ENCODE data around the gene GK2. TPM values are rescaled to one million over a fixed set of nuclear protein-coding genes. Genes with fewer than 3 reads are reported as not detected.

Gene GK2
- total RNA-seq, 1 experiment from 2014 or later, result not detected

DNA sequence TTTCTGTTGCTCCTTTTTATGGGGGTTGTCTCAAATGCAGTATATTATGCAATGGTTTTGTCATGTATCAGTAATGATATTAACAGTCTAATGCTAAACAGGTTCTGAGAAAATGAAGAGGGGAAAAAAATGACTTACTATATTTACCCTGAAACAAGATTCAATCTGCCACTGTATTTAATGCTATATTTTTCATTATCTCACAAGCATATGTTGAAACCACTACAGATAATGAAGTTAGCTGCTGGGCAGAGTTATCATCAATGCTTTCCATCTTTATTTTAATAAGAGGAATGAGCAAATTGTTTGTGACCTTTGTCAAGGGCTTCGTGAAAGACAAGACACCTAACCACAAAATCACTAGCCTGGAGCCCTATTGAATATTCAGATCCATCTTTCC is 49.6 kb downstream of the GK2 start:
- H3K9me2 ChIP-seq (ENCODE audit: insufficient read depth), result no peaks in the 10 kb centered on the region
- no peak overlapping the region for H2AFZ ChIP-seq
- CTCF ChIA-PET, result no interaction called here
- no TSS peak for BruUV-seq (replicated peaks)
- no peaks in the 10 kb centered on the region for H3K79me2 ChIP-seq (ENCODE audit: low read depth)
- POLR2A ChIA-PET (ENCODE audit: unreplicated experiment), result no interaction called here
- H3K27ac ChIP-seq, result no peak overlapping the region
- H3K4me2 ChIP-seq, result no peak overlapping the region
- H3K9me3 ChIP-seq (ENCODE audit: insufficient read depth, low read depth), result no peaks in the 10 kb centered on the region
- no peaks in the 10 kb centered on the region for H4K20me1 ChIP-seq (ENCODE audit: insufficient read depth)
- intact Hi-C loops (cut with micrococcal nuclease; ENCODE audit: unreplicated experiment), result no loop called here
- no peaks in the 10 kb centered on the region for H3K36me3 ChIP-seq (ENCODE audit: low read depth)
- no peaks in the 10 kb centered on the region for H3F3A ChIP-seq (ENCODE audit: insufficient read depth, low read depth)
- no peaks in the 10 kb centered on the region for H3K4me1 ChIP-seq (replicated peaks; ENCODE audit: insufficient read depth)
- H3K4me3 ChIP-seq, result no peak overlapping the region
- TF ChIP-seq, protein P1, sequence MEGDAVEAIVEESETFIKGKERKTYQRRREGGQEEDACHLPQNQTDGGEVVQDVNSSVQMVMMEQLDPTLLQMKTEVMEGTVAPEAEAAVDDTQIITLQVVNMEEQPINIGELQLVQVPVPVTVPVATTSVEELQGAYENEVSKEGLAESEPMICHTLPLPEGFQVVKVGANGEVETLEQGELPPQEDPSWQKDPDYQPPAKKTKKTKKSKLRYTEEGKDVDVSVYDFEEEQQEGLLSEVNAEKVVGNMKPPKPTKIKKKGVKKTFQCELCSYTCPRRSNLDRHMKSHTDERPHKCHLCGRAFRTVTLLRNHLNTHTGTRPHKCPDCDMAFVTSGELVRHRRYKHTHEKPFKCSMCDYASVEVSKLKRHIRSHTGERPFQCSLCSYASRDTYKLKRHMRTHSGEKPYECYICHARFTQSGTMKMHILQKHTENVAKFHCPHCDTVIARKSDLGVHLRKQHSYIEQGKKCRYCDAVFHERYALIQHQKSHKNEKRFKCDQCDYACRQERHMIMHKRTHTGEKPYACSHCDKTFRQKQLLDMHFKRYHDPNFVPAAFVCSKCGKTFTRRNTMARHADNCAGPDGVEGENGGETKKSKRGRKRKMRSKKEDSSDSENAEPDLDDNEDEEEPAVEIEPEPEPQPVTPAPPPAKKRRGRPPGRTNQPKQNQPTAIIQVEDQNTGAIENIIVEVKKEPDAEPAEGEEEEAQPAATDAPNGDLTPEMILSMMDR (conservative IDR thresholded peaks at IDR 0.05), result no peak
- no peak for TF ChIP-seq EZH2 (IDR thresholded peaks at IDR 0.05; ENCODE audit: low read depth)
- no peaks in the 10 kb centered on the region for H3K27me3 ChIP-seq (ENCODE audit: insufficient read depth, low read depth)
- DNase-seq, result no peak

DNA sequence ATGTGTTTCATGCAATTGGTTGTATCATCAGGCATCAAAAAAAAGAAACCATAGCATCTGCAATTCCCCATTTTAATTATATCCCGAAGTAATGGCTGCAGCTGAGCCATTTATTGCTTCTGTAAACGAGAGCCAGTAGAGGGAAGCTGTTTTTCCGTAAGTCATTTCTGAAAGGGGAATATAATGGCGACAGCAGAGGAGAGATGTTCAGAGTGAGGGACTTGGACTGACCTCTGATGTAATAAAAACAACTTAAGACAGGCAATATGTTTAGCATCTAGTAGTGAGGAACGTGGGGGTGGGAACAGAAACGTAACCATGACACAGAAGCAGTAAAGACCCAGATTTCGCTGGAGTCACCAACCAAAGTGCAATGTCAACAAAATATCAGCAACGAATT is 50.7 kb downstream of the GK2 start:
- Histone ChIP-seq H4K20me1 (ENCODE audit: insufficient read depth) (no peaks in the 10 kb centered on the region), H3K27me3 (ENCODE audit: insufficient read depth, low read depth) (no peaks in the 10 kb centered on the region), H3K9me3 (ENCODE audit: insufficient read depth, low read depth) (no peaks in the 10 kb centered on the region), H3K9me2 (ENCODE audit: insufficient read depth) (no peaks in the 10 kb centered on the region), H3K27ac (no peak overlapping the region), H3K79me2 (ENCODE audit: low read depth) (no peaks in the 10 kb centered on the region), H3K4me1 (replicated peaks; ENCODE audit: insufficient read depth) (no peaks in the 10 kb centered on the region), H3K4me3 (no peak overlapping the region), H3F3A (ENCODE audit: insufficient read depth, low read depth) (no peaks in the 10 kb centered on the region), H2AFZ (no peak overlapping the region), H3K36me3 (ENCODE audit: low read depth) (no peaks in the 10 kb centered on the region), H3K4me2 (no peak overlapping the region)
- TF ChIP-seq, protein P1 (conservative IDR thresholded peaks at IDR 0.05), result no peak
- TF ChIP-seq EZH2 (IDR thresholded peaks at IDR 0.05; ENCODE audit: low read depth), result no peak
- POLR2A ChIA-PET (ENCODE audit: unreplicated experiment), result no interaction called here
- CTCF ChIA-PET, result no interaction called here
- no TSS peak for BruUV-seq (replicated peaks)
- no peak for DNase-seq
- intact Hi-C loops (cut with micrococcal nuclease; ENCODE audit: unreplicated experiment), result no loop called here

Other genes with a start within 250 kb of the GK2 start
- not detected in 2 replicates for gene NAA11, start 82.2 kb downstream of the GK2 start, total RNA-seq (2021)

Measured in PC-9 (cell line).